Thyroid gland (tissue), 4 donors: ENCODE data around the gene CHI3L2.

Source experiments
- POLR2A ChIP-seq, 2 donors: fragments of 450-650 bp; IDR thresholded peaks; one replicate each; pipeline ENCODE4 v1.6.1; 2017; ENCODE audit warnings: antibody characterized with exemption in 2 of 2, mild to moderate bottlenecking in 2 of 2, moderate library complexity in 1 of 2
- TF ChIP-seq, protein P1 (sequence below), 6 experiments: fragments of 200-600 bp in 3 of 6; fragments of 450-650 bp in 3 of 6; sonication (generic) in 3 of 6; IDR thresholded peaks; one replicate each; pipeline ENCODE4 v1.5.1; 2016 to 2019; ENCODE audit warnings: antibody characterized with exemption in 6 of 6, mild to moderate bottlenecking in 2 of 6, inconsistent platforms in 1 of 6, moderate library complexity in 1 of 6

DNA sequence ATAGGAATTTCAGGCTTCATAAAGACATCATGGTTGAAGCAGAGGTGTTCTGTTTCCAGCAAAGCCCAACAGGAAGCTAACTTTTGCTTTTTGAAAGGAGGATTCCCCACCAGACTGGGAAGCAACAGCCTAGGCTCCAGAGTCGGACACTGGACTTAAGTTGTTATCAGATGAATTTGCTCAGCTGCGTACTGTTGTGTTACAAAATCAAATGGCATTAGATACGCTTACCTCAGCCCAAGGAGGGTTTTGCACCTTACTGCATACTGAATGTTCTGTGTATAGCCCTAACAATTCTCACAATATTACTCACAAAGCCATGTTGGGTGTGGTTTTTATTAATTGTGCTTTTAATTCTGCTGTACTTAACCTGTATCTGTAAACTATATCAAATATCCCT is 62.6 kb downstream of the CHI3L2 start:
- TF ChIP-seq, protein P1, sequence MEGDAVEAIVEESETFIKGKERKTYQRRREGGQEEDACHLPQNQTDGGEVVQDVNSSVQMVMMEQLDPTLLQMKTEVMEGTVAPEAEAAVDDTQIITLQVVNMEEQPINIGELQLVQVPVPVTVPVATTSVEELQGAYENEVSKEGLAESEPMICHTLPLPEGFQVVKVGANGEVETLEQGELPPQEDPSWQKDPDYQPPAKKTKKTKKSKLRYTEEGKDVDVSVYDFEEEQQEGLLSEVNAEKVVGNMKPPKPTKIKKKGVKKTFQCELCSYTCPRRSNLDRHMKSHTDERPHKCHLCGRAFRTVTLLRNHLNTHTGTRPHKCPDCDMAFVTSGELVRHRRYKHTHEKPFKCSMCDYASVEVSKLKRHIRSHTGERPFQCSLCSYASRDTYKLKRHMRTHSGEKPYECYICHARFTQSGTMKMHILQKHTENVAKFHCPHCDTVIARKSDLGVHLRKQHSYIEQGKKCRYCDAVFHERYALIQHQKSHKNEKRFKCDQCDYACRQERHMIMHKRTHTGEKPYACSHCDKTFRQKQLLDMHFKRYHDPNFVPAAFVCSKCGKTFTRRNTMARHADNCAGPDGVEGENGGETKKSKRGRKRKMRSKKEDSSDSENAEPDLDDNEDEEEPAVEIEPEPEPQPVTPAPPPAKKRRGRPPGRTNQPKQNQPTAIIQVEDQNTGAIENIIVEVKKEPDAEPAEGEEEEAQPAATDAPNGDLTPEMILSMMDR (IDR thresholded peaks at IDR 0.05) = no peak
- TF ChIP-seq POLR2A (IDR thresholded peaks at IDR 0.05) = no peak
